HG03064 (cell line): Measurements from ENCODE around the gene ZNF254.
"Not testable (repeated sequence)": the region's sequence is repeated elsewhere in the genome, so short reads cannot be mapped to it uniquely, and the experiment has no call there.

Experiments used
- ATAC-seq: cut with Tn5 transposase; IDR thresholded peaks from one replicate; pipeline ENCODE4 v1.9.1; 2021; ENCODE audit warnings: low read depth; ENCODE audit not compliant: unreplicated experiment

ZNF254 gene

GRCh38 chr19:24069905-24070657 lies 16.9 kb upstream of the ZNF254 start:
- ATAC-seq = no peak

- no peak for ATAC-seq
Observed at GRCh38 chr19:24071078-24071477, 15.9 kb upstream of the ZNF254 start.

DNA sequence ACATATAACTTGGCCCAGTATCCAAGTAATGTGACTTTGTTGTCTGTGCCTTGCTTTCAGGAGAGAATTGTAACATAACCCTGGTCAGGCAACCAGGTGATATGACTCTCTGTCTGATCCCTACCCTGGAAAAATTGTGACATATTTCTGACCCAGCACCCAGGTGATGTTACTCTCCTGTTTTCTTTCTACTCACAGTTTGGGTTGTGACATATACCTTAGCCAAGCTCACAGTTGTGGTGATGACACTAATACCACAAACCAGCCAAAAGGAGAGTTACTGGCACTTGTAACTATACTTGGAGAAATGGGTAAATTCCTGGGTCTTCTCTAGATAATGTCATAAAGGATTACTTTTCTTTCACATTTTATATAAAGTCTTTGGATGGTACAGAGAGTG lies 14.3 kb upstream of the ZNF254 start:
- no peak for ATAC-seq

GRCh38 chr19:24073807-24074206 lies 13.2 kb upstream of the ZNF254 start:
- ATAC-seq = no peak

DNA sequence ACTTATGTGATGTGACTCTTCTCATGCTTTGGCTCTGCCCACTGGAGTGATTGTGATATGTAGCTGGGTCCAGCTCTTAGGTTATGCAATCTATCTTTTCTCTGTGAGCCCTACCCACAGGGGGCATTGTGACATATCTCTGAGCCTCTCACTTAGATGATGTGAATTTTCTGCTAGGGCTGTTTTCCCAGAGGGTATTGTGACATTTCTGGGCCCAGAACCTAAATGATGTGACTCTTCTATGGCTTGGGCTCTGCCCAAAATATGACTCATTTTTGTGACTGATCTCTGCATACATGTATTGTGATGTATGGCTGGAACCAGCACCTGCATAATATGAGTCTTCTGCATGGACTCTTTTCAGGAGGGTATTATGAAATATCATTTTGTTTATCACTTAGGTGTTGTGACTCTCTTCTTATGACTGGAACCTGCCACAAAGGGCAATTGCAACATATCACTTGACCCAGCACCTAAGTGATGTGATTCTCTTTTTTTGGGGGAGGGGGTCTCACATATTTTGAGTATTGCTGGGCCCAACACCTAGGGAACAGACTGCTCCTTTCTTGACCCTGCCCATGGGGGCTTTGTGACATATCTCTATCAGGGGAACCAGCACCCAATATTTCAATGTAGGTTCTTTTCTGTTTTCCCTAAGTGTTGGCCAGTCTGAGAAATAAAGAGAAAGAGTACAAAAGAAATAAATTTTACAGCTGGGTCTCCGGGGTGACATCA lies 12.1 kb upstream of the ZNF254 start:
- ATAC-seq = no peak

- ATAC-seq = not testable (repeated sequence)
Observed at GRCh38 chr19:24075530-24075929, 11.5 kb upstream of the ZNF254 start.

DNA sequence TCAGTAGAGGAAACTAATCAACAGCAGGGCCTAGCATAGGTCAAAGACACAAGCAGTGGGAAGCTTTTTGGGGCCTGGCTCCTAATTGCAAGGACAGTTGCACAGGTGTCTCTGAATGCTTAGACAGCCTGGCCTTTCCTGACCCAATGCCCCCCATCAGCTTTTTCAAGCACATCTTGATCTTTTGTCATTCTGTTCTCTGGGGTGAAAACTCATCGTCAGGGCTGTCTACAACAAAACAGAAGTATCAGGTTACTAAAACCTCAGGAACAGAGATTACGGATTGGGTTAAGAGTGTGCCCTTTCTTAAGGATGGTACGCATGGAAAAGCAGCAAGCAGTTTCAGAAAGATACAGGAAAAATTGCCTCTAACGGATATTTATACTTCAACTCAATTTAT lies 8.3 kb upstream of the ZNF254 start:
- no peak for ATAC-seq

- no peak for ATAC-seq
Observed at GRCh38 chr19:24081056-24081455, 5.9 kb upstream of the ZNF254 start.

GRCh38 chr19:24098359-24098758 lies 11.4 kb downstream of the ZNF254 start:
- no peak for ATAC-seq

DNA sequence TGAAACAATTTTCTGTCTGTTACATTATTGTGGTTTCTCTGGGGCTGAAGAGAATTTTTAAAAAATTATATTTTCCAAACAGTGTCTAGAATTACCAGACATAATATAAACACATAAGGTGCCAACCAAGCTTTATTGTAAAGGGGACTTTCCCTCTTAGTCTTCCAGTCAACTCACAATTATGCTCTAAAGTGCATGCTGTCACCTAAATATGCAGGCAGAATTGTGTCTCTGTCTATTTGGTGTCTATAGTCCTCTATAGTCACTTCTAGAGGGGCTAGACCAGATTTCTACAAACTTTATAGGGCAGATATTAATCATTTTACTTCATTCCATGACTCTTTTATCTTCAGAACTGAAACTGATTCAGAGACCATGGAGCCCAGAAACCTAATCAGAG lies 12.8 kb downstream of the ZNF254 start:
- no peak for ATAC-seq

DNA sequence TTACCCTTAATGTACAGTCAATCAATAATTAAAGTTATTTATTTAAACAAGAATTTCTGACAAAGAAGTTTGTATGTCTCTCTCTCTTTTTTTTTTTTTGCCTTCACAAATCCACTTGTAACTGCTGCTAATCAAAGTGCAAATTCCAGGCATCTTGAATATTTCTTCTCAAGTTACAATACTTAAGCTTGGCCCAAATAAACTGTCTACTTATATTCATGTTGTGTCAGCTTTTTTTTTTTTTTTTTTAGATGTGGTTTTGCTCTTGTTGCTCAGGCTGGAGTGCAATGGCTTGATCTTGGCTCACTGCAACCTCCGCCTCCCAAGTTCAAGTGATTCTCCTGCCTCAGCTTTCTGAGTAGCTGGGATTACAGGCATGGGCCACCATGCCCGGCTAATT lies 13.6 kb downstream of the ZNF254 start:
- not testable (repeated sequence) for ATAC-seq

DNA sequence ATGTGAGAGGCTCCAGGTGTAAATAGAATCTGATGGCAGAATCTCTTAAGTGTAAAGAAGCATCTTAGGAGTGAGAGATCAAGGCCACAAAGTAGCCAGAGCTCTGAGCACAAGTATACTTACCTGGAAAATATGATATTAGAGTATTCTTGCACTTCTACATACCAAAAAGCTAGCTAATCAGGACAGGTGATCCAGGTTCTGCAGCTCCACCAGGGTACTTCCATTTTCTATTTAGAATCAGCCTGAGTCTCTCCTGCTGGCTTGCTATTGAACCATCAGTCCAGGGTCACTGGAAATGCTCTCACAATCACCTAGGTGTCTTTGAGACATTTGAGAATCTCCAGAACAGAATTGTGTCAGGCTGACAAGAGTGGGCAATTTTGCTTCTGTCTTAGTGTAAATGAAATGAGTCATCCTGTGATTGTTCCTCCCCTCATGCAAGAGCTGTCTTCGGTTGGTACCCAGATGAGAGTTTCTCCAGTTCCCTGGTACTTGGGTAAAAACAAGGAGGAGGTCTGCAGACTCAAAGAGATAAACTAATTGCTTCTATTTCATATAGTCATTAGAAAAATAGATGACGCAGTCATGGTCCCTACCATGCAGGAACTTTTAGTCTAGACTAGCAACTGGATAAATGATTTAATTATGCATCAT lies 14.6 kb downstream of the ZNF254 start:
- no peak for ATAC-seq

- no peak for ATAC-seq
Observed at GRCh38 chr19:24127601-24128000, 40.6 kb downstream of the ZNF254 start.

DNA sequence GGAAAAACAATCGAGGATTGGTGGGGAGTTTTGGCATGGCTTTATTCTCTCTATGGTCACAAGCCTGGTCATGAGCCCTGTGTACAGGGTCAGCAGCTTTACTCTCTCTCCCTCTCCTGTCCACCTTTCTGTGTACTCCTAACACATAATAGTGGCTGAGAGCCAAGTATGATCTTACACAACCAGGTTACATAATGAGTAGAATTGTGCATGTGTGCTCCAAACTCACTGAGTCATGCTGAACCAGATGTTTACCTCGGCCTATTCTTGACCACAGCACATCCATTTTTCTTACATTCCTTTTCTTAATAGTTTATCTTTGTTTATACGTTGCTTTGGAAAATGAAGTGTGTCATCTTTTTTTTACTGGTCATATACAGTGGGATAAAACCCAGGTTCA lies 53.1 kb downstream of the ZNF254 start:
- no peak for ATAC-seq

- no peak for ATAC-seq
Observed at GRCh38 chr19:24140591-24140990, 53.6 kb downstream of the ZNF254 start.

- no peak for ATAC-seq
Observed at GRCh38 chr19:24141612-24142011, 54.6 kb downstream of the ZNF254 start.

- ATAC-seq = no peak
Observed at GRCh38 chr19:24142771-24143170, 55.8 kb downstream of the ZNF254 start.

- no peak for ATAC-seq
Observed at GRCh38 chr19:24159707-24160106, 72.7 kb downstream of the ZNF254 start.

GRCh38 chr19:24166055-24166454 lies 79.1 kb downstream of the ZNF254 start:
- ATAC-seq = no peak

- no peak for ATAC-seq
Observed at GRCh38 chr19:24173882-24174281, 86.9 kb downstream of the ZNF254 start.

DNA sequence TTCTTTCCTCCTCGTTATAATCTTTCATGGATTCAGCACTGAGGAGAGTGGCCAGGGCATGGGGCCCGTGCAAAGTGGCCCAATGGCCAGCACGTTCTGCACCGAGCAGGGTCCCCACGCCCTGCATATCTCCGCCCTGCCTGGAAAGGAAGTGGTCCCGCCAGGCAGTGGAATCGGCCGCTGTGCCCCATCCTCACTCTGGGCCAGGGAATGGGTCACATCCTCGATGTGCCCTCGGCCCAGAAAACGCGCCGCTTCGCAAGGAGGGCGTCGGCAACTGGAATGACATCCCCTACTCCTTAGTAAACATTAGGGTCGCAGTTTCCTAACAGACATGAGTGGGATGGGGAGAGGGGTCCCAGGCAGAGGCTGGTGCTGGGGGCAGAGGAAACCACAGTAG lies 90.7 kb downstream of the ZNF254 start:
- no peak for ATAC-seq

GRCh38 chr19:24178207-24178606 lies 91.2 kb downstream of the ZNF254 start:
- ATAC-seq = no peak
